Mesenchymal stem cell (in vitro differentiated cells and primary cell): ENCODE measurements around the gene MCRS1.
A peak's percentile ranks its signal among the peaks of the same experiment; 100 is the strongest.
"Not testable (repeated sequence)": the region's sequence is repeated elsewhere in the genome, so short reads cannot be mapped to it uniquely, and the experiment has no call there.

Experiments
- DNase-seq: peaks from one replicate; pipeline ENCODE4 v3.0.0-alpha.2; 2013
- H2AFZ ChIP-seq: one replicate; pipeline ENCODE4 v1.6.1; 2013; ENCODE audit warnings: low read depth, mild to moderate bottlenecking, control low read depth, inconsistent platforms, low read length, moderate library complexity
- H2AK5ac ChIP-seq: 2 replicates; pipeline ENCODE4 v1.6.1; 2013; ENCODE audit warnings: low read length, moderate library complexity, mild to moderate bottlenecking, inconsistent platforms; ENCODE audit not compliant: severe bottlenecking
- H2BK120ac ChIP-seq: one replicate; pipeline ENCODE4 v1.6.1; 2013; ENCODE audit warnings: low read depth, mild to moderate bottlenecking, inconsistent platforms, low read length, moderate library complexity
- H2BK12ac ChIP-seq, 2 experiments: one replicate each; pipeline ENCODE4 v1.6.1; 2013; ENCODE audit warnings: inconsistent platforms in 2 of 2, low read length in 2 of 2, mild to moderate bottlenecking in 2 of 2, moderate library complexity in 2 of 2, control low read depth in 1 of 2
- H2BK15ac ChIP-seq: one replicate; pipeline ENCODE4 v1.6.1; 2013; ENCODE audit warnings: mild to moderate bottlenecking, low read depth, inconsistent platforms; ENCODE audit not compliant: poor library complexity, severe bottlenecking
- H2BK5ac ChIP-seq: 2 replicates; pipeline ENCODE4 v1.6.1; 2013; ENCODE audit warnings: low read depth, mild to moderate bottlenecking, low read length, control low read depth, inconsistent platforms; ENCODE audit not compliant: poor library complexity, severe bottlenecking
- H3K14ac ChIP-seq, 2 experiments: one replicate each; pipeline ENCODE4 v1.6.1; 2013; ENCODE audit warnings: inconsistent platforms in 2 of 2, low read length in 2 of 2, control low read depth in 1 of 2, mild to moderate bottlenecking in 1 of 2, moderate library complexity in 1 of 2
- H3K18ac ChIP-seq, 2 experiments: one replicate each; pipeline ENCODE4 v1.6.1; 2013; ENCODE audit warnings: inconsistent platforms in 2 of 2, low read length in 2 of 2, control low read depth in 1 of 2, low read depth in 1 of 2, mild to moderate bottlenecking in 1 of 2
- H3K23ac ChIP-seq, 2 experiments: one replicate each; pipeline ENCODE4 v1.6.1; 2013; ENCODE audit warnings: inconsistent platforms in 2 of 2, low read length in 2 of 2, mild to moderate bottlenecking in 2 of 2, moderate library complexity in 2 of 2, control low read depth in 1 of 2
- H3K27ac ChIP-seq: 2 replicates; pipeline ENCODE4 v1.5.1; 2013; ENCODE audit warnings: mild to moderate bottlenecking, moderate library complexity, low read length, control low read depth, inconsistent platforms; ENCODE audit not compliant: poor library complexity, severe bottlenecking
- H3K27me3 ChIP-seq, 2 experiments: 2 replicates each; pipeline versions ENCODE4 v1.6.1 to v1.7.0; 2013; ENCODE audit warnings: low read length in 2 of 2, mild to moderate bottlenecking in 2 of 2, moderate library complexity in 2 of 2, control low read depth in 1 of 2, inconsistent platforms in 1 of 2; ENCODE audit not compliant: control insufficient read depth in 1 of 2, insufficient read depth in 1 of 2
- H3K36me3 ChIP-seq, 2 experiments: 2 replicates each; pipeline versions ENCODE4 v1.6.1 to v1.7.0; 2013; ENCODE audit warnings: low read length in 2 of 2, control low read depth in 1 of 2, inconsistent platforms in 1 of 2, low read depth in 1 of 2, mild to moderate bottlenecking in 1 of 2; ENCODE audit not compliant: insufficient read depth in 2 of 2, control insufficient read depth in 1 of 2
- H3K4ac ChIP-seq, 2 experiments: one replicate each; pipeline ENCODE4 v1.6.1; 2013; ENCODE audit warnings: inconsistent platforms in 2 of 2, low read length in 2 of 2, mild to moderate bottlenecking in 2 of 2, moderate library complexity in 2 of 2, control low read depth in 1 of 2, low read depth in 1 of 2
- H3K4me1 ChIP-seq: 2 replicates; pipeline ENCODE4 v1.6.1; 2013; ENCODE audit warnings: low read depth, low read length, control low read depth; ENCODE audit not compliant: control insufficient read depth, insufficient read depth
- H3K4me2 ChIP-seq: 2 replicates; pipeline ENCODE4 v1.6.1; 2013; ENCODE audit warnings: low read length, mild to moderate bottlenecking, inconsistent platforms; ENCODE audit not compliant: poor library complexity, severe bottlenecking
- H3K4me3 ChIP-seq, 2 experiments: 2 replicates each; pipeline versions ENCODE4 v1.5.1 to v1.7.0; 2013; ENCODE audit warnings: low read length in 2 of 2, mild to moderate bottlenecking in 2 of 2, control low read depth in 1 of 2, low read depth in 1 of 2; ENCODE audit not compliant: insufficient read depth in 1 of 2
- H3K79me1 ChIP-seq: replicated peaks from 2 replicates; pipeline ENCODE4 v1.6.1; 2013; ENCODE audit warnings: mild to moderate bottlenecking, control low read depth, low read length, inconsistent platforms; ENCODE audit not compliant: poor library complexity, severe bottlenecking
- H3K9ac ChIP-seq: 2 replicates; pipeline ENCODE4 v1.7.0; 2013; ENCODE audit warnings: mild to moderate bottlenecking, low read length, moderate library complexity
- H3K9me3 ChIP-seq: 2 replicates; pipeline ENCODE4 v1.7.0; 2013; ENCODE audit warnings: mild to moderate bottlenecking, low read length; ENCODE audit not compliant: control insufficient read depth
- H4K8ac ChIP-seq: one replicate; pipeline ENCODE4 v1.6.1; 2013; ENCODE audit warnings: inconsistent platforms, mild to moderate bottlenecking, low read length, moderate library complexity
- H4K91ac ChIP-seq: one replicate; pipeline ENCODE4 v1.6.1; 2013; ENCODE audit warnings: mild to moderate bottlenecking, low read length, inconsistent platforms
- WGBS: methylation state at CpG from one replicate; pipeline ENCODE4 v1.1.7; 2013; ENCODE audit warnings: mixed read lengths; 5-methylcytosine and 5-hydroxymethylcytosine counted together

The MCRS1 gene

GRCh38 chr12:49605539-49605938, 37.6 kb upstream of the MCRS1 start, which contains the start of gene FAM186B:
FAM186B (minus strand) TSS chr12:49605639; CDS start chr12:49605477, 162 bp downstream.
- H4K91ac ChIP-seq, H3K4me2 ChIP-seq, H3K9me3 ChIP-seq, H3K4me1 ChIP-seq, H3K4ac ChIP-seq, H2BK15ac ChIP-seq, H2AFZ ChIP-seq, H3K14ac ChIP-seq, H3K18ac ChIP-seq, H2AK5ac ChIP-seq, H2BK12ac ChIP-seq, H3K27me3 ChIP-seq, H2BK5ac ChIP-seq, DNase-seq, H3K23ac ChIP-seq, H2BK120ac ChIP-seq, H3K9ac ChIP-seq, H3K27ac ChIP-seq, H3K36me3 ChIP-seq, H3K79me1 ChIP-seq: not testable (repeated sequence)
- H4K8ac ChIP-seq, result peak within 1 kb of the TSS; percentile 23
- WGBS, result 89% methylated on average over 3 of the region's 4 CpGs
- H3K4me3 ChIP-seq, result peak within 1 kb of the TSS in 1 of 2 experiments; percentile 32

- Histone ChIP-seq H3K9ac (no peak overlapping the region), H2AFZ (no peak overlapping the region), H3K36me3 (peaks cover 11% of the 10 kb centered on the region in 2 experiments), H2AK5ac (no peak overlapping the region), H2BK12ac (no peak overlapping the region), H2BK120ac (no peak overlapping the region), H3K4me3 (peak overlapping the region in 1 of 2 experiments; percentile 32), H3K4me1 (no peaks in the 10 kb centered on the region), H3K9me3 (no peaks in the 10 kb centered on the region), H2BK5ac (no peak overlapping the region), H3K27me3 (no peaks in the 10 kb centered on the region), H3K23ac (no peak overlapping the region), H2BK15ac (no peak overlapping the region), H3K4ac (no peak overlapping the region), H3K14ac (no peak overlapping the region), H4K8ac (no peak overlapping the region), H3K79me1 (no peaks in the 10 kb centered on the region), H3K4me2 (no peak overlapping the region), H3K27ac (no peak overlapping the region), H4K91ac (no peak overlapping the region), H3K18ac (no peak overlapping the region)
- DNase-seq, result no peak
- 66% methylated on average over 5 of the region's 5 CpGs for WGBS
Observed at GRCh38 chr12:49604856-49605255, 36.9 kb upstream of the MCRS1 start.

- H3K14ac ChIP-seq, result no peak overlapping the region
- H2AK5ac ChIP-seq, result no peak overlapping the region
- H2AFZ ChIP-seq, result no peak overlapping the region
- no peak for DNase-seq
- no peaks in the 10 kb centered on the region for H3K79me1 ChIP-seq
- H2BK5ac ChIP-seq, result no peak overlapping the region
- no peak overlapping the region for H3K27ac ChIP-seq
- no peak overlapping the region for H3K23ac ChIP-seq
- no peaks in the 10 kb centered on the region for H3K9me3 ChIP-seq
- H3K4ac ChIP-seq, result no peak overlapping the region
- WGBS, result 85% methylated on average over 1 of the region's 1 CpG
- H2BK120ac ChIP-seq, result no peak overlapping the region
- H3K36me3 ChIP-seq, result peaks cover 11 to 13% of the 10 kb centered on the region in 2 experiments
- no peak overlapping the region for H2BK12ac ChIP-seq
- H2BK15ac ChIP-seq, result no peak overlapping the region
- H3K9ac ChIP-seq, result no peak overlapping the region
- H4K91ac ChIP-seq, result no peak overlapping the region
- no peak overlapping the region for H4K8ac ChIP-seq
- H3K4me1 ChIP-seq, result no peaks in the 10 kb centered on the region
- no peaks in the 10 kb centered on the region for H3K27me3 ChIP-seq
- H3K4me3 ChIP-seq, result no peak overlapping the region
- no peak overlapping the region for H3K18ac ChIP-seq
- no peak overlapping the region for H3K4me2 ChIP-seq
Observed at GRCh38 chr12:49603721-49604120, 35.8 kb upstream of the MCRS1 start.

GRCh38 chr12:49599961-49600360, 32.0 kb upstream of the MCRS1 start:
- Histone ChIP-seq H3K23ac (no peak overlapping the region), H3K27ac (no peak overlapping the region), H3K14ac (no peak overlapping the region), H3K4me3 (no peak overlapping the region), H3K9me3 (no peaks in the 10 kb centered on the region), H3K36me3 (peaks cover 11 to 16% of the 10 kb centered on the region in 2 experiments), H3K27me3 (no peaks in the 10 kb centered on the region), H2AK5ac (no peak overlapping the region), H4K8ac (no peak overlapping the region), H2BK120ac (no peak overlapping the region), H3K4ac (no peak overlapping the region), H2BK12ac (no peak overlapping the region), H3K4me1 (no peaks in the 10 kb centered on the region), H4K91ac (no peak overlapping the region), H3K4me2 (no peak overlapping the region), H3K9ac (no peak overlapping the region), H2AFZ (no peak overlapping the region), H3K79me1 (no peaks in the 10 kb centered on the region), H2BK15ac (peak overlapping the region; percentile 74), H2BK5ac (no peak overlapping the region), H3K18ac (no peak overlapping the region)
- WGBS, result 90% methylated on average over 8 of the region's 8 CpGs
- DNase-seq, result no peak
